A172 (cell line): Measurements from ENCODE around the gene TMIGD1. TPM values are rescaled to one million over a fixed set of nuclear protein-coding genes. Genes with fewer than 3 reads are reported as not detected.

Experiments used
- DNase-seq: peaks from one replicate; pipeline ENCODE4 v3.0.0-alpha.2; 2015; ENCODE audit warnings: low spot score
- total RNA-seq: library from RNA; depleted of rRNA; stranded (reverse); fragments of >200 nt; shearing (Covaris generic); gene quantifications from 2 replicates; pipeline ENCODE4 v1.2.3, GENCODE V29; 2014; rRNA removed

TMIGD1 gene, protein sequence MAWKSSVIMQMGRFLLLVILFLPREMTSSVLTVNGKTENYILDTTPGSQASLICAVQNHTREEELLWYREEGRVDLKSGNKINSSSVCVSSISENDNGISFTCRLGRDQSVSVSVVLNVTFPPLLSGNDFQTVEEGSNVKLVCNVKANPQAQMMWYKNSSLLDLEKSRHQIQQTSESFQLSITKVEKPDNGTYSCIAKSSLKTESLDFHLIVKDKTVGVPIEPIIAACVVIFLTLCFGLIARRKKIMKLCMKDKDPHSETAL
- total RNA-seq: not detected in 2 replicates

GRCh38 chr17:30333503-30334360, at the start of gene TMIGD1:
TSS of gene TMIGD1 (minus strand) at chr17:30334057. CDS start at chr17:30332133, 1,924 bp downstream.
- DNase-seq: no peak

DNA sequence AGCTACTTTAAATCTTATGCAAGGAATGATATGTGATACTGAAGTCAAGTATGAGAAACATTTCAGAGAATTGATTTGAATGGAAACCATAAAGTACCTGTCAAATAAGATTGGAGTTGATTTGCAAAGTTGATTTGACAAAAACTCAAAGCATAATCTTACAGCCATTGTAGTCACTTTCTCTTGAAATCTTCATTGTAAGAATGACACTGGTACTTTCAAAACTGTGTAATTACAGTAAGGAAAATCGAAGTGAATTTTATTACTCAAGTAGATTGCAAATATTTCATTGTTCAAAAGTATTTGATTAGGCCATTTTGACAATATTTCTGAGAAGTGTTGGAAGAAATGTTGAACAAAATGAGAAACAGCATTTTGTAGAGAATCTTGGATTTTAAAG, 48.5 kb upstream of the TMIGD1 start:
- no peak for DNase-seq

GRCh38 chr17:30381340-30381659, 47.4 kb upstream of the TMIGD1 start:
- DNase-seq: no peak

- no peak for DNase-seq
These were observed 46.9 kb upstream of the TMIGD1 start for GRCh38 chr17:30380643-30381339.

- no peak for DNase-seq
These were observed 46.1 kb upstream of the TMIGD1 start for GRCh38 chr17:30379903-30380381.

DNA sequence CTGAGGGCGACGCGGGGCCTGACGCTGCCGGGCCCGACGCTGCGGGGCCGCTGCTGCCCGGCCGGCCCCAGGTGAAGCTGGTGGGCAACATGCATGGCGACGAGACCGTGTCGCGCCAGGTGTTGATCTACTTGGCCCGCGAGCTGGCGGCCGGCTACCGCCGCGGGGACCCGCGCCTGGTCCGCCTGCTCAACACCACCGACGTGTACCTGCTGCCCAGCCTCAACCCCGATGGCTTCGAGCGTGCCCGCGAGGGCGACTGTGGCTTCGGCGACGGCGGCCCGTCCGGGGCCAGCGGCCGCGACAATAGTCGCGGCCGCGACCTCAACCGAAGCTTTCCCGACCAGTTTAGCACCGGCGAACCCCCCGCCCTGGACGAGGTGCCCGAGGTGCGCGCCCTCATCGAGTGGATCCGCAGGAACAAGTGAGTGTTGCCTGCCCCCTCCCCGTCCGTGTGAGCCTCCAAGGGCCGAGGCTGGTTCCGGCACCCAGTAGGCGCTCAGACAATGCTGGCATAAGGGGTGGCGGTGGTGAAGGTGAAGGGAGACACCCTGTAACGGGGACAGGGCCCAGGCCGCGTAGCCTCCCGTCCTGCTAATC, 45.5 kb upstream of the TMIGD1 start:
- no peak for DNase-seq

- peak; percentile 93 for DNase-seq
These were observed 45.0 kb upstream of the TMIGD1 start, which contains the start of gene CPD for GRCh38 chr17:30378825-30379302. TSS of gene CPD (plus strand) at chr17:30378927. CDS start at chr17:30378981, 54 bp downstream.

DNA sequence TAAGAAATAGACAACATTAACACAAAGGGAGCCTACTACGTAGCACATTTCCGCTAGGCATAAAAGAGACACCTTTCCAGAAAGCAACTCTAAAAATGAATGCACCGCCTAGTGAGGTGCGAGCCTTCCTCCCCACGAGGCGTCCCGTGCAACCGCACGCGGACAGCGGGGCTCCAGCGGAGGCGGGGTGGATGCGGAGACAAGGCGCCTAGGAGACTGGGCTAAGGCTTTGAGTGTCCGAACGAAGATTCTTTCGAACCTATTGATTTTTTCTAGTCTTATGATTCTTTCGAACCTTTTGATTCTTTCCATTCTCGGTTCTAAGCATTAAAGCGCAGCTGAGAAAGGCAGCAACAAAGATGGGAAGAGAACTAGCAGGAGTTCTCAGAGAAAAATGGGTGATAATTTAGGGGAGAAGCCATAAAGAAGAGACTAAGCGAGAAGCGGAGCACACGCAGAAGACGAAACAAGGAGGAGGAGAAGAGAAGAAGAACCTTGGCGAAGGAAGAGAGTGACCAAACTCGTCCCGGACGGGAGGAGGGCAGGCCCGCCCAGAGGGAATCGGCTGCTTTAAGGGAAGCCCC, 44.5 kb upstream of the TMIGD1 start:
- no peak for DNase-seq

GRCh38 chr17:30377574-30378240, 43.9 kb upstream of the TMIGD1 start:
- DNase-seq: no peak

- DNase-seq: no peak
These were observed 43.0 kb upstream of the TMIGD1 start for GRCh38 chr17:30376621-30377452.

- no peak for DNase-seq
These were observed 41.8 kb upstream of the TMIGD1 start for GRCh38 chr17:30375661-30376060.

- DNase-seq: peak; percentile 46
These were observed 38.9 kb upstream of the TMIGD1 start for GRCh38 chr17:30372755-30373154.

GRCh38 chr17:30369995-30370394, 36.1 kb upstream of the TMIGD1 start:
- DNase-seq: no peak

GRCh38 chr17:30368912-30369720, 35.3 kb upstream of the TMIGD1 start:
- DNase-seq: no peak

DNA sequence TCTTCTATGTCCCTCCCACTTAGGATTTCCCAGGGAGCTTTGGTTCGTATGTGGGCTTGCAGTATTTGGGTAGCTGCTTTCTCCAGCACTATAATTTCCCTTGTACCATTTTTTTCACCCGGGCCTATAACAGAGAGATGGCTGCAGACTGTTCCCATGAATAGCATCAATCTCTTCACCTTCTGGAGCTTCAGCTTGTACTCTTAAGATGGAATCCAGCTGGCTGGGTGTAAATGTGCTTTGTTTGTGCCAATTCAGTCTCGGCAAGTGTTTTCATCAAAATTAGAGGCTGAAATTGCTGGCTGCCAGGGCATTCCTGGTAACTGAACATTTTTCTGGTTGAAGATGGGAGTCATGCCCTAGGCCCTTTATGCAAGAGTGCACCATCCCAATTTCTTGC, 32.7 kb upstream of the TMIGD1 start:
- DNase-seq: no peak

- DNase-seq: peak; percentile 50
These were observed 29.9 kb upstream of the TMIGD1 start for GRCh38 chr17:30363715-30364202.

DNA sequence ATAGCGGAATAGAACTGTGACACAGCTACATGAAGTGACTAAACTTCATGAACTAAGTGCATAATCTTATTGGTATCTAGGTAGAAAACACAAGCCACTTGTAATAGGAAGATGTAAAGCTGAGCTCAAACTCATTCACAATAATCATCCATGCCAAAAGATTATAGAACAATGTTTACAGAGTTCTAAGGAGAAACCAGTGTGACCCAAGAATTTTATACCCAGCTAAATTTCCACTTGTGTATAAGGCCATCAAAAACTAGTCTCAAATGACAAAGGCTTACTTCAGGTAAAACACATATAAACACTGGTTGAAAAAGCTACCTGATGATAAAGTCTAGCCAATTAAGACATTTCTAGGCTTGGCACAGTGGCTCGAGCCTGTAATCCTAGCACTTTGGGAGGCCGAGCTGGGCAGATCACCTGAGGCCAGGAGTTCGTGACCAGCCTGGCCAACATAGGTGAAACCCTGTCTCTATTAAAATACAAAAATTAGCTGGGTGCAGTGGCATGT, 28.0 kb upstream of the TMIGD1 start:
- DNase-seq: no peak

GRCh38 chr17:30360086-30360808, 26.4 kb upstream of the TMIGD1 start:
- no peak for DNase-seq
